ENCODE results near the gene SMIM33.
A peak's percentile ranks its signal among the peaks of the same experiment; 100 is the strongest.
"Not testable (repeated sequence)": the region's sequence is repeated elsewhere in the genome, so short reads cannot be mapped to it uniquely, and the experiment has no call there.

Gene SMIM33

GRCh38 chr5:139486201-139486600 lies 15.4 kb downstream of the SMIM33 start:
- DNase-seq, result no peak

GRCh38 chr5:139488260-139488659 lies 17.5 kb downstream of the SMIM33 start:
- no peak for DNase-seq

- DNase-seq, result no peak
Measured at GRCh38 chr5:139492700-139493192, 21.9 kb downstream of the SMIM33 start.

DNA sequence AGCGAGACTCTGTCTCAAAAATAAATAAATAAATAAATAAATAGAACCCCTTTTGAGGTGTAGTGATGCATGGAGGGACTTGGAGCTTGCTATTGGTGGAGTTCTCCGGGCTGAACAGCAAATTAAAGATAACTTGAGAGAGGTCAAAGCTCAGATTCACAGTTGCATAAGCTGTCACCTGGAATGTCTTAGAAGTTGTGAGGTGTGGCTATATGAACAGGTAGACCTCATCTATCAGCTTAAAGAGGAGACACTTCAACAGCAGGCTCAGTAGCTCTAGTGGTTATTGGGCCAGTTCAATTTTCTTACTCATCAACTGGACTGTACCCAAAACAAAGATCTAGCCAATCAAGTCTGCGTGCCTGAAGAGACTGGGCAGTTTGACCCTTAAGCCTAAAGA lies 23.5 kb downstream of the SMIM33 start:
- no peak for DNase-seq

DNA sequence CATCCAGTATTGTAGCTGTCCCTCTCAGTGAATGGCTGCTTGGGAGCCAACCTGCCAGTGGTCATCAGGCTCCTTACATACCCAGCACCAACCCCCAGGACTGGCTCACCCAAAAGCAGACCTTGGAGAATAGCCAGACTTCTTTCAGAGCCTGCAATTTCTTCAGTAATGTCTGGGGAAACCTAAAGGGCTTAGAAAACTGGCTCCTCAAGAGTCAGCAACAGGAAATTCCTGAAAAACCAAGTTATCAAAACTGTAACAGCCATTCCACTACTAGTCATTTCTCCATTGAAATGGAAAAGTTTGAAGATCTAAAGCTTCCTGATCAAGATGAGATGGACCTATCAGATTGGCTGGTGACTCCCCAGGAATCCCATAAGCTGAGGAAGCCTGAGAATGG lies 24.0 kb downstream of the SMIM33 start:
- no peak for DNase-seq

- DNase-seq, result no peak
Measured at GRCh38 chr5:139495638-139496435, 25.0 kb downstream of the SMIM33 start.

DNA sequence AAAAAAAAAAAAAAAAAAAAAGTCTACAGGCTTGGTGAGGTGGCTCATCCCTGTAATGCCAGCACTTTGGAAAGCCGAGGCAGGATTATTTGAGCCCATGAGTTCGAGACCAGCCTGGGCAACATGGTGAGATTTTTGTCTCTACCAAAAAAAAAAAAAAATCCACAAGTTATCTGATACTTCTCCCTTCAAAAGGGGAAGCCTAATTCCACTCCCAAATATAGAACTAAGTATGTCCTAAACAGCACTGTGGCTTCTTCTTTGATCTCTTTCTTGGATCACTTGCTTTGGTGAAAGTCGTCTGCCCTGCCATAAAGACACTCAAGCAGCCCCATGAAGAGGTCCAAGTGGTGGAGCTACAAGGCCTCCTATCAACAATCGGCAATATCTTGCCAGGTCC lies 30.6 kb downstream of the SMIM33 start:
- DNase-seq, result no peak

- not testable (repeated sequence) for DNase-seq
Measured at GRCh38 chr5:139503036-139503817, 32.4 kb downstream of the SMIM33 start.

- DNase-seq, result not testable (repeated sequence)
Measured at GRCh38 chr5:139503879-139504278, 33.1 kb downstream of the SMIM33 start.

DNA sequence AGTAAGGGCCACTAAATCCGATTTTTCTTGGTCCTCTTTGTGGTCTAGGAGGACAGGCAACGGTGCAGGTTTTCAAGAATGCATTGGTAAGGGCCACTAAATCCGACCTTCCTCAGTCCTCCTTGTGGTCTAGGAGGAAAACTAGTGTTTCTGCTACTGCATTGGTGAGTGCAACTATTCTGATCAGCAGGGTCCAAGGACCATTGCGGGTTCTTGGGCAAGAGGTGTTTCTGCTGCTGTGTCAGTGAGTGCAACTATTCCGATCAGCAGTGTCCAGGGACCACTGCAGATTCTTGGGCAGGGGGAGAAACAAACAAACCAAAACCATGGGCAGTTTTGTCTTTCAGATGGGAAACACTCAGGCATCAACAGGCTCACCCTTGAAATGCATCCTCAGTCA lies 33.9 kb downstream of the SMIM33 start:
- DNase-seq, result not testable (repeated sequence)

DNA sequence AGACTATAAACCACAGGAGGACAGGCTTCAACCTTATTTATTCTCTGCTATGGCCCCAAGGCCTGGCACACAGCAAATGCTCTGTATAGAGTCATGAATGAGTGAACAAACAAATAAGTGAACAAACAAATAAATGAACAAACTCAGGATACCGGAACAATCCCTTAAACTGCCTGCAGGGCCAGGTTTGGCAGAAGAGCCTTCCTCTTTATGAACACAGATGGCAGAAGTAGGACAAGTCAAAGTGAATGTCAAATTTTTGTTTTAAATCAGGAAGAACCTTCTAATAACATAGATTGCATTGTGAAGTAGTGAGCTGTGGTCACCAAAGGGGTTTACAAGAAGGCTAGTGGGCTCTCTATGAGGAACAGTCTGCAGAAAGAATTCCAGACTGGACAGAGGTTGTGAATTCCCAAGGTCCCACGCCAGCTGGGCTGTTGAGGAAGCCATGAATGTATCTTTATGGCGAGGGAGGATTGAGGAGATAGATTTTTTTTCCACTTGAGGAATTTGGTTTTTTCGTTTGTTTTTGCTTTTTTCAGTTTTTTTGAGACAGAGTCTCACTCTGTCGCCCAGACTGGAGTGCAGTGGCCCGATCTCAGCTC lies 42.1 kb downstream of the SMIM33 start:
- DNase-seq, result no peak

DNA sequence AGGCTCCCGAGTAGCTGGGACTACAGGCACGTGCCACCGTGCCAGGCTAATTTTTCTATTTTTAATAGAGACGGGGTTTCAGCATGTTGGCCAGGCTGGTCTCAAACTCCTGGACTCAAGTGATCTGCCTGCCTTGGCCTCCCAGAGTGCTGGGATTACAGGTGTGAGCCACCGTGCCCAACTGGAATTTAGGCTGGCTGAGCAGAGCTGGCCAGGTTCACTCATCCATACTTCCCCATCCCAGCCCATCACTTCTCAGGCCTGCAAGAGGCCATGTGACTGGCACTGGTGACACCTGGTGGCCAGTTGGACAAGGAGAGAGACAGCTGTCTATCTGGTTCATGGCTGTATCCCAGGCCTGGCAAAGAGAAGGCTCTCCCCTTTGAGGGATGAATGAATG lies 42.6 kb downstream of the SMIM33 start:
- peak; percentile 87 for DNase-seq

DNA sequence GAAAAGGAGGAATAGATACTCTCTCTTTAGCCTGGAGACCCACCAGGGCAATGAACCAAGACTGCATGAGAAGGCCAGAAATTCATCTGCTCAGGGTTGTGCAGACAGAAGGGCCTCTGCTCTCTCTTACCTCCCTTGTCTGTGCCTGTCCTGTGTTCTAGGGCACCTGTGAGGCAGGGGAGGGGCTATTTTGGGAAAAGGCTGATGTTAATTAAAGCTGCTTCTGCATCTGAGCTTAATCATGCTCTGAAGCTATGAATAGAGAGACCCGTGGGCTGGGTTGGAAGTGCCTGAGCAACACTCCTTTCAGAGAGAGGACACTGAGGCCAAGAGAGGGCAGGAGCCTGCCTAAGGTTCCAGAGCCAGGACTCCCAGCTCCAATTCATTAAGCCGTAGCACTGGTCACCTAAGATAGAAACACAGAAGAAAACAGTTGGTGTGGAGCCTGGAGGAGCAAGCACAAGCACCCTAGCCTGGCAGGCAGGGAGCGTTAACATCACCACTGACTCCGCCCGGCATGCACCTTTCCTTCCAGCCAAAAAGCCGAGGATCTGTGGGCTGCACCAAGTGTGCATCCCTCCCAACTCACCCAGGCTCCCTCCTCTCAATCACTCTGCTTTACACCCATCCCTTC lies 43.2 kb downstream of the SMIM33 start:
- no peak for DNase-seq

DNA sequence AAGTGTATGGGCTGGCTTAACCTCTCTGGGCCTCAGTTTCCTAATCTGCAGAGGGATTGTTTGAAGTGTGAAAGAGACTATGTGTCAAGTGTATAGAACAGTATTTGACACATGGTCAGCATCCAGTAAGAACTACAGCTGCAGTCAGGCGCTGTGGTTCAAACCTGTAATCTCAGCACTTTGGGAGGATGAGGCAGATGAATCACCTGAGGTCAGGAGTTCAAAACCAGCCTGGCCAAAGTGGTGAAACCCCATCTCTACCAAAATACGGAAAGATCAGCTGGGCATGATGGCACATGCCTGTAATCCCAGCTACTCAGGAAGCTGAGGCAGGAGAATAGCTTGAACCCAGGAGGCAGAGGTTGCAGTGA lies 43.7 kb downstream of the SMIM33 start:
- no peak for DNase-seq

- DNase-seq, result peak; percentile 98
Measured at GRCh38 chr5:139517683-139518564, 47.1 kb downstream of the SMIM33 start.

All from activated CD8-positive, alpha-beta memory T cell treated with anti-CD3 and anti-CD28 coated beads for 24 hours (primary cell).